GM12892 (cell line): Measurements from ENCODE around the gene CST11.

Source experiments
- POLR2A ChIP-seq: IDR thresholded peaks from 2 replicates; pipeline ENCODE4 v1.6.1; 2011; ENCODE audit warnings: low read depth, low read length, control low read depth
- POLR2AphosphoS5 ChIP-seq: IDR thresholded peaks from 2 replicates; pipeline ENCODE4 v1.6.1; 2011; ENCODE audit warnings: low read depth, low read length, control low read depth

DNA sequence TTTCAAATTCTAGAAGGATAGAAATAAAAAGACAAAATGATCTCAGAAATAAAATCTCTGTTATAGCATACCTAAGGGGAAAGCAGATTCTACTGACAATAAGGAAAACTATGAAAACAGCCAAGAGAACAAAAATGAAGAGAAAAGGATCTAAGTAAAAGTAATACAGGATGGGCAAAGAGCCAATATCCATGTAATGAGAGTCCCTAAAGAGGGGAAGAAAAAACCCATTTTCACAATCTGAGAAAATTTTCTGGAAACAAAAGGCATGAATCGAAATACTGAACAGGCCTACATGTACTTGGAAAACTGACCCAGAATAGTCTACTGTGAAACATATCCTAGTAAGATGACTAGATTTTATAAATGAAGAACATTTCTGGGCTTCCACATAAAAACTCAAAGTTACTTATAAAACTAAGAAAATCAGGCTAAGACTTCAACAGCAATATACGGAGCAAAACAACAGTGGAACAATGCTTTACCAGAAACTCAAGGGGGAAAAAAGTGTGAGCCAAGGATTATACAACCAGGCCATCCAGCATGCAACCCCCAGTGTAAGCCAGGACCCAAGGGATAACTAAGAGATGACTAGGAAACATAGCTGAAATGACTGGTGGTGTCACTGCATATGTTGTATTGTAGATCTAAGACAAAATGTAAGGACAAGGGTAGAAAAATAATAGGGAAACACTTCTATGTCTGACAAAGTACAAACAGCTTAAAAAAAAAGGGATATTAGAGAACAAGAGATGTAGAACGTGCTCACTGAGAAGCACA lies 41.6 kb downstream of the CST11 start:
- TF ChIP-seq POLR2A (no peak), POLR2AphosphoS5 (no peak)
